ENCODE results near the gene LRMDA. TPM values are rescaled to one million over a fixed set of nuclear protein-coding genes. Genes with fewer than 3 reads are reported as not detected.

Gene LRMDA
- polyA plus RNA-seq, 3 donors, result 39.8 to 59.6 (median 56.4) TPM

DNA sequence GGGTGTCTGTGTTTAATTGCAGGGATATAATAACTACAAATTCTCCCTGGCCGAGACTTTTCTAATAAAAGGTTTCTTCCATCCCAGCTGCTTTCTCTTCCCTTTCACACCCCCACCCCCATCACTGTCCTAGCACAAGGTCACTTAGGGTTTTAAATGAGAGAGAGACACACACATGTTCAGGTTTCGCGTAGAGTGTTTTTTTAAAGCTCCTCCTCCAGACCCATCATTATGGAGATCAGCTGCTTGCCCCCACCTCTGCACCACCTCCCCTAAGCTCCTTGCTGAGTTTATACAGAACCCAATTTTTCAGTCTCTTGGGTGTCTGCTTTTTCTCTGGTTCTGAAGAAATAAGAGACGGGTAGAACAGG lies 18.6 kb downstream of the LRMDA start:
- peaks cover 3% of the 10 kb centered on the region for H3K4me1 Mint-ChIP-seq
- TF ChIP-seq, protein P1, sequence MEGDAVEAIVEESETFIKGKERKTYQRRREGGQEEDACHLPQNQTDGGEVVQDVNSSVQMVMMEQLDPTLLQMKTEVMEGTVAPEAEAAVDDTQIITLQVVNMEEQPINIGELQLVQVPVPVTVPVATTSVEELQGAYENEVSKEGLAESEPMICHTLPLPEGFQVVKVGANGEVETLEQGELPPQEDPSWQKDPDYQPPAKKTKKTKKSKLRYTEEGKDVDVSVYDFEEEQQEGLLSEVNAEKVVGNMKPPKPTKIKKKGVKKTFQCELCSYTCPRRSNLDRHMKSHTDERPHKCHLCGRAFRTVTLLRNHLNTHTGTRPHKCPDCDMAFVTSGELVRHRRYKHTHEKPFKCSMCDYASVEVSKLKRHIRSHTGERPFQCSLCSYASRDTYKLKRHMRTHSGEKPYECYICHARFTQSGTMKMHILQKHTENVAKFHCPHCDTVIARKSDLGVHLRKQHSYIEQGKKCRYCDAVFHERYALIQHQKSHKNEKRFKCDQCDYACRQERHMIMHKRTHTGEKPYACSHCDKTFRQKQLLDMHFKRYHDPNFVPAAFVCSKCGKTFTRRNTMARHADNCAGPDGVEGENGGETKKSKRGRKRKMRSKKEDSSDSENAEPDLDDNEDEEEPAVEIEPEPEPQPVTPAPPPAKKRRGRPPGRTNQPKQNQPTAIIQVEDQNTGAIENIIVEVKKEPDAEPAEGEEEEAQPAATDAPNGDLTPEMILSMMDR (IDR thresholded peaks at IDR 0.05), result no peak
- peaks cover 10 to 14% (median 12%) of the 10 kb centered on the region in 7 donors for H3K9me3 Mint-ChIP-seq
- no peak overlapping the region for H3K4me2 ChIP-seq (replicated peaks; ENCODE audit: extremely low read depth, low read length, poor library complexity, severe bottlenecking)
- no peaks in the 10 kb centered on the region for H3K4me1 ChIP-seq (ENCODE audit: control insufficient read depth in 1 of 2, insufficient read depth in 2 of 2, low read length in 2 of 2)
- H4K20me1 ChIP-seq (ENCODE audit: insufficient read depth, low read length), result peaks cover 42% of the 10 kb centered on the region
- no CpG with 5 or more reads among the region's 4 CpGs for WGBS (ENCODE audit: insufficient coverage)
- no peaks in the 10 kb centered on the region for H3K27me3 Mint-ChIP-seq (ENCODE audit: low read depth in 3 of 3)
- H2AFZ ChIP-seq (ENCODE audit: insufficient read depth, low read depth, low read length, poor library complexity, severe bottlenecking), result no peak overlapping the region
- H3K36me3 Mint-ChIP-seq, result peaks cover 51 to 82% of the 10 kb centered on the region in 2 donors
- no peaks in the 10 kb centered on the region for H3K27me3 ChIP-seq (ENCODE audit: control insufficient read depth in 2 of 2, insufficient read depth in 2 of 2, low read length in 2 of 2)
- DNase-seq, result no peak
- no peak overlapping the region for H3K9ac ChIP-seq (ENCODE audit: insufficient read depth, low read length, poor library complexity, severe bottlenecking)
- no peak overlapping the region for H3K4me3 ChIP-seq (replicated peaks in 1 of 3; ENCODE audit: low read depth in 2 of 3, low read length in 3 of 3)
- no peak overlapping the region for H3K27ac ChIP-seq (ENCODE audit: low read depth in 1 of 2, low read length in 2 of 2)
- peaks cover 96% of the 10 kb centered on the region for H3K79me2 ChIP-seq (ENCODE audit: insufficient read depth, low read length)
- H3K4me3 Mint-ChIP-seq, result no peak overlapping the region
- H3K36me3 ChIP-seq (replicated peaks in 1 of 2; ENCODE audit: control insufficient read depth in 1 of 2, insufficient read depth in 2 of 2, low read length in 2 of 2), result peaks cover 25 to 90% of the 10 kb centered on the region in 2 donors
- intact Hi-C loops (cut with micrococcal nuclease), result no loop called here
- H3K27ac Mint-ChIP-seq, result peak overlapping the region in 2 of 7 donors; percentile 57 to 58
- peaks cover 10 to 12% of the 10 kb centered on the region in 2 donors for H3K9me3 ChIP-seq (replicated peaks in 1 of 2; ENCODE audit: control insufficient read depth in 1 of 2, insufficient read depth in 1 of 2, low read length in 2 of 2)

DNA sequence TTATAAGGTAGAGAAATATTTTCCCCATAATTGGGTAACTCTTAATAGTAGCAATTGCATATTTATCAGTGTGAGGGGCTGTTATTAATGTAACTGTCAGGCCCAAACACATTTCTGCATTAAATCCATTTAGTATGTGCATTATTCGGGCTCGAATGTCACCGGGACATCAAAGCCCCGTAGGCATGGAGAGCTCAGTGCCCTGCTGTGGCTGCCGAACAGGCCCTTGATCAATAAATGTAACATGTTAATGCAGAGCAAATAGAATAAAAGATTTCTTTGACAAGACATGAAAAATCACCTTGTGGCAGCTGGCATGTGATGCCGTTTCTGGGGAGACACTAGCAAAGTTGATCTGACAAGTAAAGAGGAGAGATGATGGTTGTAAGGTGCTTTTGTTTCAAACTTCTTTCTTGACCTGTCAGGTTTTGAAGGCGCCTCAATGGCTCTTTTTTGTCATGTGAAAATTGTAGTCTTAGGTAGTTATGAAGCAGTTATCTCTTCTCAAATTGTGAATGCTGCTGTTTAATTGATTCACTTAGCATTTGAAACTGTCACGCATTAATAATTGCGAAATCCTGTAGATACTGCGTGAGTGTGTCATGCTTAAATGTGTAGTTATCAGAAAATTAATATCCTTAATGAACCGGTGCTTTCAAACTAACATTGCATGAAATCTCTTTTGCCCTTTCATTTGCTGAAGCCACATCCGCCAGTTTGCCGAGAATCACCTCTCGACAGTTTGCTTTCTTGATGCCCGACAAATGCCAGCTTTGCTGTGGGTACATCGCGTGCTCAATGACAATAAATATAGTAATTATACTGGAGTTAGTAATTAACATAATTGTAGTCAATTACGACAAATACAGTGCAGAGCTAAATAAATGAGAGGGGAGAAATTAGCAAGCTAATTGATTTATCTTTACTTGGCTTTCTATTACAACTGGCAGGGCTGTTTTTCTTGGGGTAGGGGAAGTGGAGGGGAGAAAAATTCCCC lies 19.5 kb downstream of the LRMDA start:
- peaks cover 3% of the 10 kb centered on the region for H3K4me1 Mint-ChIP-seq
- peaks cover 4 to 5% of the 10 kb centered on the region in 2 donors for H3K9me3 ChIP-seq (replicated peaks in 1 of 2; ENCODE audit: control insufficient read depth in 1 of 2, insufficient read depth in 1 of 2, low read length in 2 of 2)
- H3K27me3 ChIP-seq (ENCODE audit: control insufficient read depth in 2 of 2, insufficient read depth in 2 of 2, low read length in 2 of 2), result no peaks in the 10 kb centered on the region
- 98% methylated on average over 6 of the region's 18 CpGs for WGBS (ENCODE audit: insufficient coverage)
- intact Hi-C loops (cut with micrococcal nuclease), result no loop called here
- H3K9me3 Mint-ChIP-seq, result peaks cover 3 to 10% (median 8%) of the 10 kb centered on the region in 7 donors
- H3K4me2 ChIP-seq (replicated peaks; ENCODE audit: extremely low read depth, low read length, poor library complexity, severe bottlenecking), result no peak overlapping the region
- H3K79me2 ChIP-seq (ENCODE audit: insufficient read depth, low read length), result peaks cover 94% of the 10 kb centered on the region
- no peak overlapping the region for H3K4me3 Mint-ChIP-seq
- TF ChIP-seq, protein P1 (IDR thresholded peaks at IDR 0.05), result no peak
- no peak overlapping the region for H3K27ac ChIP-seq (ENCODE audit: low read depth in 1 of 2, low read length in 2 of 2)
- no peak overlapping the region for H2AFZ ChIP-seq (ENCODE audit: insufficient read depth, low read depth, low read length, poor library complexity, severe bottlenecking)
- H3K27ac Mint-ChIP-seq, result no peak overlapping the region
- no peaks in the 10 kb centered on the region for H3K4me1 ChIP-seq (ENCODE audit: control insufficient read depth in 1 of 2, insufficient read depth in 2 of 2, low read length in 2 of 2)
- H4K20me1 ChIP-seq (ENCODE audit: insufficient read depth, low read length), result peaks cover 45% of the 10 kb centered on the region
- peaks cover 53 to 83% of the 10 kb centered on the region in 2 donors for H3K36me3 Mint-ChIP-seq
- no peak overlapping the region for H3K9ac ChIP-seq (ENCODE audit: insufficient read depth, low read length, poor library complexity, severe bottlenecking)
- DNase-seq, result no peak
- H3K27me3 Mint-ChIP-seq (ENCODE audit: low read depth in 3 of 3), result no peaks in the 10 kb centered on the region
- H3K36me3 ChIP-seq (replicated peaks in 1 of 2; ENCODE audit: control insufficient read depth in 1 of 2, insufficient read depth in 2 of 2, low read length in 2 of 2), result peaks cover 33 to 91% of the 10 kb centered on the region in 2 donors
- H3K4me3 ChIP-seq (replicated peaks in 1 of 3; ENCODE audit: low read depth in 2 of 3, low read length in 3 of 3), result no peak overlapping the region

Measured in CD14-positive monocyte (primary cell).